Measurements from ENCODE around the gene TET1. TPM values are rescaled to one million over a fixed set of nuclear protein-coding genes. Genes with fewer than 3 reads are reported as not detected.

The TET1 gene
- total RNA-seq, 1 donor from 2014 or later, result under 0.01 TPM

DNA sequence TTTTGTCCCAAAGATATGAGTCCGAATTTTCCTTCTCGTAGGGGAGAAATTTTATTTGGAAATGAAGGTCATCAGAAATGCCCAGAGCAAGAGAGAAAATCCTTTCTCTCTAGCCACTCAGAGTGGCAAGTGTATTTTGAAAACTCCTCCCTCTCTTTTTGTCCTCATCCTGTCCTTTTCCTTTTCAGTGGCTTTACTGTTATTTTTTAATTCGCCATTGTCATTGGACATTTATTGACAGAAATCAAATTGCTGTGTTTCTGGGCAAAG lies 39.6 kb downstream of the TET1 start:
- no peaks in the 10 kb centered on the region for H3K27me3 ChIP-seq (ENCODE audit: control insufficient read depth, insufficient read depth, low read length)
- H3K4me3 ChIP-seq (ENCODE audit: low read depth, low read length), result peak overlapping the region; percentile 45
- H3K36me3 ChIP-seq (ENCODE audit: control insufficient read depth, insufficient read depth, low read length), result no peaks in the 10 kb centered on the region
- TF ChIP-seq, protein P1, sequence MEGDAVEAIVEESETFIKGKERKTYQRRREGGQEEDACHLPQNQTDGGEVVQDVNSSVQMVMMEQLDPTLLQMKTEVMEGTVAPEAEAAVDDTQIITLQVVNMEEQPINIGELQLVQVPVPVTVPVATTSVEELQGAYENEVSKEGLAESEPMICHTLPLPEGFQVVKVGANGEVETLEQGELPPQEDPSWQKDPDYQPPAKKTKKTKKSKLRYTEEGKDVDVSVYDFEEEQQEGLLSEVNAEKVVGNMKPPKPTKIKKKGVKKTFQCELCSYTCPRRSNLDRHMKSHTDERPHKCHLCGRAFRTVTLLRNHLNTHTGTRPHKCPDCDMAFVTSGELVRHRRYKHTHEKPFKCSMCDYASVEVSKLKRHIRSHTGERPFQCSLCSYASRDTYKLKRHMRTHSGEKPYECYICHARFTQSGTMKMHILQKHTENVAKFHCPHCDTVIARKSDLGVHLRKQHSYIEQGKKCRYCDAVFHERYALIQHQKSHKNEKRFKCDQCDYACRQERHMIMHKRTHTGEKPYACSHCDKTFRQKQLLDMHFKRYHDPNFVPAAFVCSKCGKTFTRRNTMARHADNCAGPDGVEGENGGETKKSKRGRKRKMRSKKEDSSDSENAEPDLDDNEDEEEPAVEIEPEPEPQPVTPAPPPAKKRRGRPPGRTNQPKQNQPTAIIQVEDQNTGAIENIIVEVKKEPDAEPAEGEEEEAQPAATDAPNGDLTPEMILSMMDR (IDR thresholded peaks at IDR 0.05; ENCODE audit: insufficient read depth, low read length, severe bottlenecking), result no peak
- FAIRE-seq (no peak), DNase-seq (ENCODE audit: low read depth) (no peak)

DNA sequence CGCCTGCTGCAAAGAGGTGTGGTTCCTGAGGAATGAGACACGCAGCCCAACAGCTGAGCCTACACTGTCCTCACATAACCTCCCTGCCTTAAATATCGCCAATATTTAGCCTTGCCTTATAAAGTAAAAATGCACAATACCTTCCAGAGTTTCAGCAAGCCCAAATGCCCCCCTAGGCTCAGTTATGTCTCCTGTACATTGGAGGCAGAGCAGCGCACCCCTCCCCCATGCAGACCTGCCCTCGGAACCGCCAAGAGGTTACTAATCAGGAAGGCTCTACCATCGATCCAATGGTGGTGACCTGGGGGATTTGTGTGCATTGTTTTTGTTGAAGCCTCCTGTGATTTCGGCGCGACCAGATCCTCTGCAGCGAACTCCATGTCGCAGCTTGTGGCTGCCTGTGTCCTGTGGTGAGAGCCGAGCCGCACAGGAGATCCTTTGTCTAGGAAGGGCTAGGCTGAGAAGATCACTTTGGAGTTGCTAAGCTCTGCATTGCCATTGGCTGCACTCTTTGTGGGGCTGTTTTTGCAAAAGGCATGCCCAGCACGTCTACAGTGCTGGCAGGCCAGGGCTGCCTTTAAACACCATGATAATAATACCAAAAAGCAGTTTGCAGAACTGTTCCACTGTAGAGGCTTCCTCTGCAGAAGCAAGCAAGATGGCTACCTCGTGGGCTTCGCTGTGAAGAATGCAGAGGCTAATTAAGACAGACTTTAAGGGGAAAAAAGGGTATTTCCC lies 40.1 kb downstream of the TET1 start:
- no peaks in the 10 kb centered on the region for H3K36me3 ChIP-seq (ENCODE audit: control insufficient read depth, insufficient read depth, low read length)
- TF ChIP-seq, protein P1 (IDR thresholded peaks at IDR 0.05; ENCODE audit: insufficient read depth, low read length, severe bottlenecking), result no peak
- H3K4me3 ChIP-seq (ENCODE audit: low read depth, low read length), result peak overlapping the region; percentile 45
- no peaks in the 10 kb centered on the region for H3K27me3 ChIP-seq (ENCODE audit: control insufficient read depth, insufficient read depth, low read length)
- DNase-seq (ENCODE audit: low read depth) (peak; percentile 58), FAIRE-seq (no peak)

DNA sequence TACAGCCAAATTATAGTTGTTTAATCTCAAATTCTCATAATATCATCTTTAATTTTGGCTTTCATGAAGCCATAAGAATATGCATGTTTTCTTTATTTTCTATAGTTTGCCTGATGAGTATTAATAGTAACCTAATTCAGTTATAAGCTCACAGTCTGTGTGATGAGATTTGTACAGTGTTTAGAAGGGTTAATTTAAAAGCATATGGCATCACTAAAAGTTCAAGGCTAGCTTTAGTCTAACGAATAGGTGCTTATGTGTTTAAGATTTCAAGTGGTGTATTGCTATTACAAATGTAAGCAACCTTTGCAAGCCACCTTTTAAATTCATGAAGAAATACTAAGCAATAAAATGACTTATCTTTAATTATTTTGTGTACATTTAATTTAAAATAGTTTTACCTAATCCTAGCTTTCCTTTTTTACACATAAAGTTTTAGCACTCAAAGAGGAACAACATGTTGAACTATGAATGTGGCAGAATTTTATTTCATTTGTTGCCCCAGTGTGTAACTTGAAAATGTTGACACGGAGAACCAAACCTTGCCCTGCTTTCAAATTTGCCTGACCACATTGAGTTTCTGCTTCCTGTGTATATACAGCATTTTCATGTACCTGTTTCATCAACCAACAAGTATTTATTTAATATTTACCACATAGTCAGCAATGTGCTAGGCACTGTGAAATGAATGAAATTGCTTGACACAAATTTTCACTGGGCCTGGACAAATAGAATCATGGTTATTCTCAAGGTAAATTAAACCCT lies 41.5 kb downstream of the TET1 start:
- TF ChIP-seq, protein P1 (IDR thresholded peaks at IDR 0.05; ENCODE audit: insufficient read depth, low read length, severe bottlenecking), result no peak
- H3K36me3 ChIP-seq (ENCODE audit: control insufficient read depth, insufficient read depth, low read length), result no peaks in the 10 kb centered on the region
- DNase-seq (ENCODE audit: low read depth) (no peak), FAIRE-seq (no peak)
- no peaks in the 10 kb centered on the region for H3K27me3 ChIP-seq (ENCODE audit: control insufficient read depth, insufficient read depth, low read length)
- H3K4me3 ChIP-seq (ENCODE audit: low read depth, low read length), result no peak overlapping the region

DNA sequence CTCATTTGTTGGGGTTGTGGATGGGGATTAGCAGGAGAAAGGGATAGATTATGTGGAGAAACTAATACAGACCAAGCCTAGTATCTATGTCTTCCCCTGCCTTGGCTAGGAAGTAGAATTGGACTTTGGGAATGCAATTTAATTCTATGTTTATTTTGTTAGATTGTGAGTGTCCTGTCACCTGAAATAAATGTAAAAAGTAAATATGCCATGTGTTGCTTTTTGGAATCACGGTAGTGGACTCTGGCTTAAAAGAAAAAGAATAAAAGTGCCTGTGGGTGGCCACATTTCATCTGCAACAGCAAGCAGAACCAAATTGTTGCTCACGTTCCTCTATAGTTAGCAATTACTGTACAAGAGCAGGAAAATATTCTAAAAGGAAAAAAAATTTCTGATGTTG lies 42.3 kb downstream of the TET1 start:
- FAIRE-seq, result no peak
- no peak for DNase-seq (ENCODE audit: low read depth)
- H3K27me3 ChIP-seq (ENCODE audit: control insufficient read depth, insufficient read depth, low read length), result no peaks in the 10 kb centered on the region

DNA sequence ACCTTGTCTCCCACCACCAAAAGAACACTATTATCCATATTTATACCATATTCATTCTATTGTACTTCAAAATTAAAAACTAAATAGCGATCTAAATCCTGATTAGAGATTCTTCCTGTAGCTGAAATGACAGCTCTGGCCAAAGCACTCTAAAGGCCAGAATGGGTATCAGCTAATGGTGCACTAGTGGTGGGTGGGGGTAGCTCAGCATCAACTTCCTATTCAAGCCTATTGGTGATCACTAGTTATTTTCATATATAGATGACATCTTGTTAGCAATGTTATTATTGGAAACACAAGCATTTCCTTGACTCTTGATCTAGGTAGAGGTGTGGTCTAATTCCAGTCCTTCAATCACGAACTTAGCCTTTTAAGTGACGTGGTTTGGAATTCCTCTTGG lies 43.6 kb downstream of the TET1 start:
- FAIRE-seq, result no peak

More for the DNA sequence above, 42.3 kb downstream of the TET1 start:
- TF ChIP-seq, protein P1 (IDR thresholded peaks at IDR 0.05; ENCODE audit: insufficient read depth, low read length, severe bottlenecking), result no peak
- H3K4me3 ChIP-seq (ENCODE audit: low read depth, low read length), result no peak overlapping the region
- H3K36me3 ChIP-seq (ENCODE audit: control insufficient read depth, insufficient read depth, low read length), result no peaks in the 10 kb centered on the region

More for the DNA sequence above, 43.6 kb downstream of the TET1 start:
- DNase-seq (ENCODE audit: low read depth), result no peak
- H3K27me3 ChIP-seq (ENCODE audit: control insufficient read depth, insufficient read depth, low read length), result no peaks in the 10 kb centered on the region
- no peaks in the 10 kb centered on the region for H3K36me3 ChIP-seq (ENCODE audit: control insufficient read depth, insufficient read depth, low read length)
- H3K4me3 ChIP-seq (ENCODE audit: low read depth, low read length), result no peak overlapping the region
- TF ChIP-seq, protein P1 (IDR thresholded peaks at IDR 0.05; ENCODE audit: insufficient read depth, low read length, severe bottlenecking), result no peak
